HEK293 (cell line): ENCODE measurements around the gene NDST3.

Experiments
- HIC1 ChIP-seq: fragments of 450-650 bp; formaldehyde crosslinking; IDR thresholded peaks from 2 replicates; pipeline ENCODE4 v1.5.1; 2016; ENCODE audit warnings: missing biosample characterization, missing genetic modification characterization
- ZNF157 ChIP-seq: fragments of 450-650 bp; formaldehyde crosslinking; IDR thresholded peaks from 2 replicates; pipeline ENCODE4 v1.5.1; 2016; ENCODE audit warnings: missing biosample characterization, missing genetic modification characterization
- ZNF645 ChIP-seq: fragments of 450-650 bp; formaldehyde crosslinking; IDR thresholded peaks from 2 replicates; pipeline ENCODE4; 2016; ENCODE audit warnings: missing biosample characterization, missing genetic modification characterization
- ZNF701 ChIP-seq: fragments of 450-650 bp; formaldehyde crosslinking; IDR thresholded peaks from 2 replicates; pipeline ENCODE4 v1.5.1; 2016; ENCODE audit warnings: missing biosample characterization, missing genetic modification characterization

GRCh38 chr4:118270492-118270891 lies 236.2 kb downstream of the NDST3 start:
- TF ChIP-seq ZNF645 (tag by site-specific recombination) (no peak), ZNF157 (tag by site-specific recombination) (no peak), ZNF701 (no peak), HIC1 (no peak)
